GM12801 (cell line): ENCODE measurements around the gene RPEL1.
"Not testable (repeated sequence)": the region's sequence is repeated elsewhere in the genome, so short reads cannot be mapped to it uniquely, and the experiment has no call there.

ENCODE experiments used
- CTCF ChIP-seq: IDR thresholded peaks from one replicate; pipeline ENCODE4 v1.5.1; 2011; ENCODE audit warnings: control low read depth; ENCODE audit not compliant: insufficient read length; ENCODE audit errors: extremely low read depth

The RPEL1 gene

GRCh38 chr10:103245587-103245986 lies at the start of gene RPEL1:
TSS of gene RPEL1 (plus strand) at chr10:103245887. CDS start at chr10:103245997, 110 bp downstream.
- not testable (repeated sequence) for TF ChIP-seq CTCF

GRCh38 chr10:103196516-103196915 lies 49.2 kb upstream of the RPEL1 start:
- no peak for TF ChIP-seq CTCF

GRCh38 chr10:103197174-103197573 lies 48.5 kb upstream of the RPEL1 start:
- no peak for TF ChIP-seq CTCF

GRCh38 chr10:103197903-103198302 lies 47.8 kb upstream of the RPEL1 start:
- no peak for TF ChIP-seq CTCF

- TF ChIP-seq CTCF: no peak
These were observed 47.0 kb upstream of the RPEL1 start for GRCh38 chr10:103198648-103199047.

GRCh38 chr10:103199488-103199887 lies 46.2 kb upstream of the RPEL1 start:
- no peak for TF ChIP-seq CTCF

GRCh38 chr10:103202319-103202718 lies 43.4 kb upstream of the RPEL1 start:
- no peak for TF ChIP-seq CTCF

GRCh38 chr10:103203466-103203865 lies 42.2 kb upstream of the RPEL1 start:
- TF ChIP-seq CTCF: no peak
